Activated CD4-positive, alpha-beta T cell treated with anti-CD3 and anti-CD28 coated beads for 48 hours (primary cell): Measurements from ENCODE around the gene CDH23.
"Not testable (repeated sequence)": the region's sequence is repeated elsewhere in the genome, so short reads cannot be mapped to it uniquely, and the experiment has no call there.

ENCODE experiments used
- DNase-seq: peaks from one replicate; pipeline ENCODE4 v3.0.0-alpha.2; 2020

CDH23 gene

DNA sequence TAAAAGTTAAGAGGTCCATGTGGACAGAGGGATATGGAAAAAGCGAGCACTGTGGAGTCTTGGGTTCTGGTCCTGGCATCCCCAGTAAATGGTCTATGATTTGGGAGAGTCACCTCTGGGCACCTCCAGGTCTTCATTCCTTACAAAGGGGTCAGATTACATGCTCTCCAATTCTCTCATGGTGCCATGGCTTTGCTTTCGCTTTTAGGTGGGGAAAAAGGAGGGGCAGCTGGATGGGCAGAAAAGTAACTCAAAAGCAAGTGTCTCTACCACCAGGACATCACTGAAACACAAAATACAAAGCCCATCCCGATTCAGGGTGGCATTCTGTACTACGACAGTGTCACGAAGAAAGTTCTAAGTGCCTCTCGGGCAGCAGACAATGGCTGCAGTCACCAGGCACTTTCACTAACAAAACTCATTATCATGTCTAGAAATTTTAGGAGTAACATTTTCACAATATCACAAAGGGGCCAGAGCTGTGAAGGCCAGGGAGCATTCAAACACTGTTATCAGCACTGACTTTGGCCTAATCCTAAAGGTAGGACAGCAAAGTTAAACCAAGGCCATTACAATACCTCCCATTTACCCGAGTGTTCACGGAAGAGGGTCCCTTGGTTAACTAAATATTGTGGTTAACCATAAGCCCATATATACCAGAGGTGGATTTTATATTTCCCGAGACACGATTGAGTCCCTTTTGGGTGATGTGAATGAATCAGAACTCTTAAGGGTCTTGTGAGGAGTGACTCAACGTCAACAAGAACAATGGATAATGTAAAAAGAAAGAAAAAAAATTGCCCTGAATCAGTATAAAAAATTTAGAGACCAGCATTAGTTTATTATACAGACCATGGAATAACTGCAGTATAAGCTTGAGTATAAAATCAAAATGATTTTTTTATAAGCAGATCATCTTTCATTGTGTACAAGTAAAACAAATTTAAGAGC, 451.9 kb downstream of the CDH23 start:
- DNase-seq: no peak

DNA sequence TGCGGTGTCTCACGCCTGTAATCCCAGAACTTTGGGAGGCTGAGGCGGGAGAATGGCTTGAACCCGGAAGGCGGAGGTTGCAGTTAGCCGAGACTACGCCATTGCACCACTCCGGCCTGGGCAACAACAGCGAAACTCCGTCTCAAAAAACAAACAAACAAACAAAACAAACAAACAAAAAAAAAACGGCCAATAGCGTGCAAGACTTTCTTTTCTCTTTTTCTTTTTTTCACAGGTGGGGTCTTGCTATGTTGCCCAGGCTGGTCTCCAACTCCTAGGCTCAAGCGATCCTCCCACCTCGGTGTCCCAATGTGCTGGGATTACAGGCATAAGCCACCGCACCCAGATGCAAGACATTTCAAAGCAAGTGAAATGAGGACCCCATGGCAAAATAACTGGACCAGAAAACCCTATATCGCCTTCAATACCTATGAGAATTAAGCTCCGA, 452.8 kb downstream of the CDH23 start:
- DNase-seq: no peak

DNA sequence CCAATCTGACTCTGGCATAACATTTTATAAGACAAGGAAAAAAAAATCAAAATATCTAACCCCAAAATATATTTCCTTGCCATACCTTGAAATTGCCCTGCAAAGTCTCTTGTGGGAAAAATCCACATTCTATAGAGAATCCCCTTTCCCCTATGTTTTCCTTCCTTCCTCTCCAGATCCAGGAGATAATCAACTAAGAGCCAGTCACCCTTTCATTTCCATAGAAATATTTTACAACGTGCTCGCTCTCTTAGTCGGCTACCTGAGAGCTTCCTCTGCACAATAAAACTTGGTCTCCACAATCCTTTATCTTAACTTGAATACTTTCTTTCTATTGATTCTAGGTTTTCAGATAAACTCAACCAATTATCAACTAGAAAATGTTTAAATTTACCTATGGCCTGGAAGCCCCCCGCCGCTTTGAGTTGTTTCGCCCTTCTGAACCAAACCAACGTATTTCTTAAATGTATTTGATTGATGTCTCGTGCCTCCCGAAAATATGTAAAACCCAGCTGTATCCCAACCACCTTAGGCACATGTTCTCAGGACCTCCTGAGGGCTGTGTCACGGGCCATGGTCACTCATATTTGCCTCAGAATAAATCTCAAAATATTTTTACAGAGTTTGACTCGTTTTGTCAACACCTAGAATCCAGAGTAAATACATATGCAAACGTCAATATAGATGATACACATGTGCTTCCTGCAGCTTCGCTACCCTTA, 453.5 kb downstream of the CDH23 start:
- no peak for DNase-seq

DNA sequence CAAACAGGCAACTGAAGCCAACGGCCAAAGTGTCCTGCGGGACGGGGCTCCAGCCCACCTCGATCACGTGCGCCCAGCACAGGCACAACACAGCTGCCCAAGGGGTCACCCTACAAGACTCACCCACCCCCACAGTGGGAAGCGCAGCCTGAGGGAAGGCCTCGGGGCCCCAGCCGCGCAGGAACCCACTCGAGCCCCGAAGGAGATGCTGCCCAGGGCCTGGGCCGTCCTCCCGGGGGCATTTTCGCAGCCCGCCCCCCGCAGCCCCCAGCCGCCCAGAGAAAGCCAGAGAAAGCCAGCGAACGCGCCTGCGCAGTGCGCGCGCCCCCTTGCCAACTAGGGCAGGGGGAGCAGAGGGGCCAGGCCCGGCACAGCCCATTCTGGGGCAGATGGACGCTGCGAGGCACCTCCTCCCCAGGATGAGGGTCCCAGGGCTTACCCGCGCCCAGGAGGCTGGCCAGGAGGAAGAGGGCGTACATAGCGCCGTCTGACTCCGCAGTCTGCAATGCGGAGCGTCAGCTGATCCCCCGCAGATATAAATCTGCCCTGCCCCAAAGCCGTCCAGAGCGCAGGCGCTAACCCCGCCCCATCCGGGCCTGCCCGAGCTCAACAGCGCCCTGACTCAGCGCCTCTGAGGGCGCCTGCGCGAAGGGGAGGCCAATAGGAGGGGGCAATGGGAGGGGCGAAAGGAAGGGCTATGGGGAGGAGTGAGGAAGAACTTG, 454.2 kb downstream of the CDH23 start, which contains the start of gene PSAP:
TSS of gene PSAP (minus strand) at position 509 of the 722 bp plus-strand sequence. CDS start at position 479, 30 bp downstream.
- DNase-seq: peak; percentile 99

DNA sequence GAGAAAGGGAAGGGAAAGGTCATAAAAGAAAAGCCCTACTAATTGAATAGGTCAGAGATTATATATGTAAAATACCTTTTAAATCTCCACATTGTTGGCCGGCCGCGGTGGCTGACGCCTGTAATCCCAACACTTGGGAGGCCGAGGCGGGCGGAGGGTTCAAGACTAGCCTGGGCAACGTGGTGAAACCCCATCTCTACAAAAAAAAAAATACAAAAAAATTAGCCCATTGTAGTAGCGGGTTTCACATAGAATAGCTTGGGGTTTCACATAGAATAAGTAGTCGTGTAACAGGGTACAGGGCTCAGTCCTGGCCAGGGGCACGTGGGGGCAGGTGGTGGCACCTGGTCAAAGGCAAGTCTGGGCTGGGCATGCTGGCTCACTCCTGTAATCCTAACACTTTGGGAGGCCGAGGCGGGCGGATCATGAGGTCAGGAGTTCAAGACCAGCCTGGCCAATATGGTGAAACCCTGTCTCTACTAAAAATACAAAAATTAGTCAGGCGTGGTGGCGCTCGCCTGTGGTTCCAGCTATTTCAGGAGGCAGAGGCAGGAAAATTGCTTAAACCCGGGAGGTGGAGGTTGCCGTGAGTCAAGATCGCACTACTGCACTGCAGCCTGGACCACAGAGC, 454.9 kb downstream of the CDH23 start:
- not testable (repeated sequence) for DNase-seq

DNA sequence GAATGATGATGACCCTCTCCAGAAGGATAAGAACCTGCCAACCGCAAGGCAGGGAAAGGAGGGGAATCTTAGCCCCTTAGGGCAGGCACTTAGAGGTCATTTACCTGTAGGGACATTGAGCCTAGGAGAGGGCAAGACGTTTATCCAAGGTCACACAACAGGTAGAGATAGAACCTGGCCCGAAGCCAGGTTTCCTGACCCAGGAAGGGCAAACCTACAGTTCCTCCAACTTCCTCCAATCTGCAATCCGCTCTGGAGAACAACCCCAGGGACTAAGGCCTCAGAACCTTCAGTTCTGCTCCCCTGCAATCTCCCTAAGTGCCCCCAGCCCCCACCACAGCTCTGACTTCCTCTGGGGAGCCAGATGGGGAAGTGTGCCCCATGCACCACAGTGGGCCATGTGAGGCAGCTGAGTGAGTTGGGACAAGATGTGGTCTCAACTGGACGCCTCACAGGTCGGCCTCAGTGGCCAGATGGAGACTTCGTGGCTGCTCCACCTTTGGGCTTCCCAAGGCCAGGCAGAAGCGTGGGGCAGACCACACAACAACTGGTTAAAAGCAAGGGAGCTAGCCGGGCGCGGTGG, 455.7 kb downstream of the CDH23 start:
- no peak for DNase-seq

DNA sequence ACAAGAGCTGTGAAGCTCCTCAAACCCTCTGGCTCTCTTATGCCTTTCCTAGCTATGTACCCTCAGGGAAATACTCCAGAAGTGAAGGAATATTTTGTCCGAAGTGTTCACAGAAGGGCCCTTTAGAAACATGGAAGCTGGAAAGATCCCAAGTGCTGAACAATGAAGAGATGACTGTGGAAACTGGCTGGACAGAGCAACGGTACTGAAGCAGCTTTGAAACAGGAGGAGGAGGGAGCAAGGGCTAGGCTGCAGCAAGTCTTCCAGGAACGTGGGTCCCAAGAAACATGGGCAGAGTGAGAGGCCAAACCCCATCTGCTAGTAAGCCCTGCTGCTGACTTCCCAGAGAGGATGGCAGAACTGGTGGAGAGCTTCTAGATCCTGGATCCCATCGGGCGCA, 457.3 kb downstream of the CDH23 start:
- DNase-seq: no peak

DNA sequence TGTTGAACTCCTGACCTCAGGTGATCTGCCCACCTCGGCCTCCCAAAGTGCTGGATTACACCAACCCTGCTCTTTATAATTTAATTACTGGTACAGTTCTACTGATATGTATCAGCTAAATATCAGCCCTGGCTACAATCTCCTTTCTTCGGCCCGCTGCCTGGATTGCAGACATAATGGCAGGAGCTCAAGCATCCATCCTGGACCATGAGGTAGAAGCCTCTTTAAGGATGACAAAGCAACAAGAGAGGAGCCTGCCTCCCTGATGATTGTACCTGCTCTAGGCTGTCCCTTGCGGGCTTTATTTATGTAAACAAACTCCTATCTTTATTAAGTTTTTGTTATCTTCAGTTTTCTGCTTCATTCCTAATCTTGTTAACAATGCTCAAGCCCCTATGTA, 459.9 kb downstream of the CDH23 start:
- no peak for DNase-seq

DNA sequence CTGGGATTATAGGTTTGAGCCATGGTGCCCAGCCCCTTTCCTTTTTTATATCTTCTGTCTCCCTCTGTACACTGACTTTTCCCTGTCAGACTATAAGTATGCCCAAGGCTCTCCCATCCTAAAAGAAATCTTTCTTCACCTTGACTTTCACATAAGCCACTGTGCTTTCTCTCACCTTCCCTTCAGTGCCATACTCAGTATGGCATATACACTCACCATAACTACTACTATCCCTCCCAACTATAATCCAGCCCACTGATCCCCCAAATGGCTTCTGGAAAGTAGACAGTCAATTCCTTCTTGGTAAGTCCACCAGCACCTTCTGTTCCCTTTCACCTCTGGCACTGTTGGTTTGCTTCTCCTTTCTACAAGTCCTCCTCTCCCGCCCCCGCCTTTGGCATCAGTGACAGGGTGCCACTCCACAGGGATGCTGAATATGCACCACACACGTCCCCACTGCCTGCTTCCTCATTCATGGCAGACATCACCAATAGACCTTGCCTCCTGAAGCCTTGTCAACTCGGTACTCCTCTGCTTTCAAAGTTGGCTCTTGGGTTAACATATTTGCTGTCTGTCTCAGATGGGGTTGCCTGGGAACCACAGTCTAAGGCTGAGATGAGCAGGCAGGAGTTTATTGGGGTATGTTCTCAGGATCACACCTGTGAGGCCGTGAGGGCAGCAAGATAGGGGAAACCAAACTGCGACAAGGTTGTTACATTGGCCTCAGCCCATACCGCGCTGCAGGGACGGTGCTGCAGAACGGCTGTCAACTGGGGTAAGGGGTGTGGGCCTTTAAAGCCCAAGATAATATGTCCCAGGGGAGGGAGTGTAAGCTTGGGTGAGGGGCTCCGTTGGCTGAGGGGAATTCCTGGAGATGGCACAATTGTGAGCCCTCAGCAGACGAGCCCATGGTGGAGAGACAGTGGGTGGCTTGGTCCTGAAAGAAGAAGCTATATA, 461.5 kb downstream of the CDH23 start:
- no peak for DNase-seq

DNA sequence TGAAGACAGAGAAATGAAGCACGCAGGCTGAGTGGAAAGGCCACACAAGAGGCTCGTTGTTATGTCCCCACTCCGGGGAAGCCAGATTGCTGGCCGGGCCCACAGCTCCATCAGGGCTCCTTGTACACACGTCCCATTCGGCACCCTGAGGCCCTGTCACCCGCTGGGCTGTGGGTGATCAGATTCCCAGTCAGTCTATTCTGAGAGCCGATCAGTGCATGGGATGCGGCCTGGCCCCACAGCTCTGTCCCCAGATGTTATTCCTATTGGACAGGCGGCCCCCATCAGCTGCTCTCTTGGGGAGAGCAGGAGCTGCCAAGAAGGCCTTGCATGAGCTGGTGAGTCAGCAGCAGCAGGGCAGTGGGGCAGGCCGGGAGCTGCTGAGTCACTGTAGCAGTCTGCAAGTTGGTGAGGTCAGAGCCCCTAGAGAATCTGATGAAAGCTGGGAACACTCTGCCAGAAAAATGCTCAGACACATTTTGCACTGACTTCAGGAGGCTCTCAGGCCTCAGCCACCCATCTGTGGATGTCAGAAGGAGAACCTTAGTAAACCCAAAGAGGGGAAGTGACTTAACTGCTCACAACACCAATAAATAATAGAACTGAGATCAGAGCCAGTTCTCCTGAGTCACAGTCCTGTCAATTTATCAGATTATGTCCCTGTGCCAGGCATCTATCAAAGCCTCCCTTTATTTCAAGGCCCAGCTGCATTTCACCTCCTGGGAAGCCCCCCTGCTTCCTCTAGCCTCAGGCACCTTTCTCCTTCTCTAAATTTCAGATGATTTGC, 463.7 kb downstream of the CDH23 start:
- peak; percentile 68 for DNase-seq

DNA sequence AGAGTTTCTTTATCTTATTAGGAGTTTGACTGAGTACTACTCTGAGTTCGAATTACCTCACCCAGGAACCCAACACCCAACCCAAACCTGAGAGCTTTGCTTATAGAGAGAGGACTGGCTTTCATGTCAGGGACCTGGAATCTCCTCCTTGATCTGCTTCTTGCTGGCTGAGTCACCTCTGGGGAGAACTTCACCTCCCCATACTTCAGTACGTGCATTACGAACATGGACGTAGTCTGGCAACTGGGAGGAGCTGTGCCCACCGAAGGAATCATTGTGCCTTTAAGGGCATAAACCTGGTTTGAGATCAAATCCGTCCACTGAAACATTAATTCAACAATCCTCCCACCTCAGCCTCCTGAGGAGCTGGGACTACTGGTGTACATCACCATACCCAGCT, 466.5 kb downstream of the CDH23 start:
- no peak for DNase-seq

DNA sequence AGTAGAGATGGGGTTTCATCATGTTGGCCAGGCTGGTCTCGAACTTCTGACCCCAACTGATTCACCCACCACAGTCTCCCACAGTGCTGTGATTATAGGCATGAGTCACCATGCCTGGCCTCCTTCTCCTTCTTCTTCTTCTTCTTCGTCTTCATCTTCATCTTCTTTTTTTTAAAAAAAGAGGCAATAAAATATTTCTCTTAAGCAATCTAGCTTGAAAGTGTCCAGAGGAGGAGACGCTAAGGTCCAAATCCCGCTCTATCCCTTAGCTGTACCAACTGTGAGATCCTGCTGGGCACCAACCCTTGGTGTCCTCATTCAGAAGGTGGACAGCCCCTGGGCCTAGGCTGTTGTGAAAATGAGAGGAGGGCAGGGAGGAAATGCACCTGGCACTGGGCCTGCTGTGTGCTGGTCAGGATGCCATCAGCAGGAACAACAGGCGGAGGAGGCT, 468.2 kb downstream of the CDH23 start:
- DNase-seq: peak; percentile 34
